Activated CD8-positive, alpha-beta memory T cell treated with anti-CD3 and anti-CD28 coated beads for 48 hours (primary cell): ENCODE results near the gene UNC5B.

Experiments used
- DNase-seq, 3 experiments: peaks; one replicate each; pipeline ENCODE4 v3.0.0-alpha.2; 2020; ENCODE audit warnings: low read depth in 2 of 3, low spot score in 2 of 3

UNC5B gene

GRCh38 chr10:71338728-71339495 is 126.5 kb downstream of the UNC5B start:
- no peak for DNase-seq

DNA sequence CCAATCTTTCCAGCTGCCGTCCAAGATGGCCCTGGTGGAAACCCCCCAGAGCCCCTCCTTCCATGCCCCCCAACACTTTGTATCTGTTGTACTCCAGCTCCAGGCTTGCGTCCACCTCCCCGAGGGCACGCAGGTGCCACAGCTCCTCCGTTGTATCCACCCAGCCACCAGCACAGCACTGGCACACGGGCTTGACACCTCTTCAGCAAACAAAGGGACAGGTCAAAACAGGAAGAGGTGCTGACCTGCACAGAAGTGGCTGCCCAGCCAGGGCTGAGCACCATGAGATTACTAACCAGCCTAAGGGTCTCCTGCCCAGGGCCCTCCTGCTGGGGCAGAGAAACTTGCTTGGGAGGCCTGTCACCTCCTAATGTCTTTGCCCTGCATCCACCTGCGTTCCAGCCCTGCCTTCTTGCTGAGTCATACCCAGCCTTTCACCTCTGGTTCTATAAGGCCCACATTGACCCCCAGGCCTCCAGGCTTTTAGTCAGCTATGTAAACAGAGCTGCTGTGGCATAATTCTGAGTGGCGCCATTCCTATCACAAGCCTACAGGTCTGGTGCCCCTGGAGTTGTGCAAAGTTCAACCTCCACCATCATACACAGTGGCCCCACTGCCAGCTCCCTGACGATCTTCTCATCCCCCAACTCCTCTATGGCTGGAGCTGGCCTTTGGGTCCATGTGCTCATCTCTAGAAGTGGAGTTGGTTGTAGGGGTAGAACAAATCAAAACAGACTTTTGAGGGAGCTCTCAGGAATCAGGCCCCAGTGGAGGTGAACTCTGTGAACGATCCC is 127.6 kb downstream of the UNC5B start:
- DNase-seq: no peak

- DNase-seq: no peak
Measured at GRCh38 chr10:71342573-71343391, 130.4 kb downstream of the UNC5B start.

DNA sequence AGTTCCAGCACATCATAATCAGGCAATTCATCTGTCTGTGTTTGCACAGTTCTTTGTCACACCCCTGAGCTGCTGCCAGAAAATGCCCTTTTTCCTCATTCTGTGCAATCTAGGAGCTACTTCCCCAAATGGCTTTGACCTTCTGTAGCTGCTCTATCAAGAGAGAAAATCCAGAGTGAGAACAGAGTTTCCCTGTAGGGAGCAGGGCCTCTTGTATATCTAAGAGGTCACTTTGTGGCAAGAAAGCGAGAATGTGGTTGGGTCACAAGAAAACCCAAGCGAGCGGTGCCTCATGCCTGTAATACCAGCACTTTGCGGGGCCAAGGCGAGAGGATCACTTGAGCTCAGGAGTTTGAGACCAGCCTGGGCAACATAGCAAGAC is 131.0 kb downstream of the UNC5B start:
- DNase-seq: no peak

DNA sequence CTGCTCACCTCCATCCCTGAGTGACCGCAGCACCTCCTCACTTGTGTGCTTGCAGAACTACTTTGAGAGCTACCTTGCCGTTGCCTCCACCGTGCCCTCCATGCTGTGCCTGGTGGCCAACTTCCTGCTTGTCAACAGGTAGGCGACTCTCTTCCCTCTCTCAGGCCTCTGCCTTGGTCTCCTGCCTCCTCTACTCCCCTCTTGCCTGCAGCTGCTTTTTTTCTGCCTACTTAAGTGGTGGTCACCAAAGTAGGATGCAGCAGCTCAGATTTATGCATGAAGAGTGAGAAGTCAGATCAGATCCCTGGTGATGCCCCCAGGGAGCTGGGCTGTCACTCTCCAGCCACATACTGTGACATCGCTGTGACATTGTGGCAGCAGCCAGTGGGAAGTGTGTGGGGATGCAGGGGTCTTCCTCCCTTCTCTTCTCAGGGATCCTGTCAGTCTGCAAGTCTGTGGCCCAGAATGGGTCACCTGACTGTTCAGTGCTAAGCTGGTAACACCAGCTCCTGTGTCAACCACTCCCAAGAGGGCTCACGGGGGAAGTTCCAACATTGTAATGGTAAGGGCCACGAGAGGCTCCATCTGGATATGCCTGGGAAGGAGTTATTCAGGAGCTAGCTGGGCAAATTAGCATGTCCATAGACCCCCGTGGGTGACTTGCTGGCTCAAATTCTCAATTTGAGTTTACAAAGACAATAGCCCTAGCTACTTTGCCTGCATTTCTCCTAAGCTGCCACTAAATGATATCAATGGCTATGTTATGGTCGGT is 132.0 kb downstream of the UNC5B start:
- DNase-seq: no peak

- DNase-seq: no peak
Measured at GRCh38 chr10:71344993-71345480, 132.7 kb downstream of the UNC5B start.

GRCh38 chr10:71345694-71346093 is 133.3 kb downstream of the UNC5B start:
- DNase-seq: no peak

DNA sequence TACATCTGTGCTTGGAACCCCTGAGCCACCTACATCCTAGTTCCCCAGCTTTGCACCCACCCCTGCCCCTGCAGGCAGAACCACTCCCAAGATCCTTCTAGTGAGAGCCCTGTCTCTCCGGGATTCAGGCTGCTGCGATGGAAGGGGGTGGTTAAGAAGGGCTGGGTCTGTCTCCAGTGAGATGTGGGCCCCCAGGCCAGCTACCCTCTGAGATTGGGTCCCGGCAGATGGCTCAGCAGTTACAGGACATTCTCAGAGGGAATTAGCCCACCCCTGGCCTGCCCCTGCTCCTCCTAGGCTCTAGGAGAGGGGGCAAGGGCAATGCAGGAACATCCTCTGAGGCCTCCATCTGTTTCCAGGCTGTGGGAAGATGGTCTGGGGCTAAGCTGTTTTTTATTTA is 134.4 kb downstream of the UNC5B start:
- no peak for DNase-seq

- no peak for DNase-seq
Measured at GRCh38 chr10:71347587-71348395, 135.4 kb downstream of the UNC5B start.

DNA sequence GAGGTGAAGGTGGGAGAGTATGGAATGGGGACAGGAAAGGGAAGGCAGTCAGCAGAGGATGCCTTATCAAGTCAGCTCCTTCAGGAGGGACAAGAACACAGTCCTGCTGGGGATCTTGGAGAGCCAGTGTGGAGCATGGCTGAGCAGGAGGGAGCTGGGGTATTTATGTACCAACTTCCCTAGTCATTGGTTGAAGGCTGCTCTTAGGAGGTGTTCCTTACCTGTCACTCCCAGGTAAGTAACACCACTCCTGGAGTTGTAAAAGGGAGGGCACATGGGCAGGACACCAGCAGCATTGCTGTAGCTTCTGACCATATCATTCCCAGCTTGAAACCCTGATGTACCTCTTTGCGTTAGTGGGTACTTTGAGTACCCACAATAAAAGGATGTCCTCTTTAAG is 136.5 kb downstream of the UNC5B start:
- no peak for DNase-seq

GRCh38 chr10:71349406-71349805 is 137.0 kb downstream of the UNC5B start:
- DNase-seq: no peak

DNA sequence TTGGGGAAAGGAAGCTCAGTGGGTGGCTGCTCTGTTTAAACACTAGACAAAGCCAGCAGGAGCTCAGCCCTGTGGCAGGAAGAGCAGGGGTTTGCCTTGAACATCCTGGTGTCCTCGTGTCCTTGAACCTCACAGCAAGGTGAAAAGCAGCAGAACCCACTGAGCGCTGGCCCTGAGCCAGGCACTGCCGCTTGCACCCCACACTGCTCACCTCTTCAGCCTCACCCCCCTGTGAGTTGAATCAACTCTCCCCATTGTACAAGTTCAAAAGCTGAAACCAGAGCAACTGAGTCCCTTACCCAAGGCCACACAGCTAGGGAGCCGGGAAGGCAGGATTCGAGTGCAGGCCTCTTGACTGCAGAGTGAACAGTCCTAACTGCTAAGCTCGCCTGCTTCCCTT is 138.7 kb downstream of the UNC5B start:
- DNase-seq: no peak

- DNase-seq: no peak
Measured at GRCh38 chr10:71351628-71352319, 139.4 kb downstream of the UNC5B start.
